ENCODE results near the gene PTPN1.
A peak's percentile ranks its signal among the peaks of the same experiment; 100 is the strongest.
"Not testable (repeated sequence)": the region's sequence is repeated elsewhere in the genome, so short reads cannot be mapped to it uniquely, and the experiment has no call there.

The PTPN1 gene

GRCh38 chr20:50504231-50504823 lies 5.9 kb upstream of the PTPN1 start:
- Histone ChIP-seq H3F3A (ENCODE audit: insufficient read depth, low read length) (no peaks in the 10 kb centered on the region), H3K27me3 (ENCODE audit: insufficient read depth, low read length) (no peaks in the 10 kb centered on the region), H3K4me2 (ENCODE audit: low read length) (no peak overlapping the region), H4K20me1 (ENCODE audit: insufficient read depth, low read length) (no peaks in the 10 kb centered on the region), H2AFZ (ENCODE audit: low read length) (no peak overlapping the region), H3K4me1 (ENCODE audit: insufficient read depth, low read length, severe bottlenecking) (peaks cover 13% of the 10 kb centered on the region), H3K9me3 (ENCODE audit: low read length) (no peaks in the 10 kb centered on the region), H3K79me2 (ENCODE audit: insufficient read depth, low read length) (no peaks in the 10 kb centered on the region), H3K9me2 (ENCODE audit: low read depth, low read length) (no peaks in the 10 kb centered on the region), H3K4me3 (ENCODE audit: low read depth, low read length, poor library complexity, severe bottlenecking) (no peak overlapping the region), H3K36me3 (ENCODE audit: insufficient read depth, low read length) (no peaks in the 10 kb centered on the region), H3K9ac (ENCODE audit: low read length) (no peak overlapping the region), H3K27ac (ENCODE audit: low read depth, low read length, poor library complexity, severe bottlenecking) (no peak overlapping the region)
- TF ChIP-seq EZH2 (IDR thresholded peaks at IDR 0.05; ENCODE audit: borderline replicate concordance, low read length), result no peak
- TF ChIP-seq, protein P1, sequence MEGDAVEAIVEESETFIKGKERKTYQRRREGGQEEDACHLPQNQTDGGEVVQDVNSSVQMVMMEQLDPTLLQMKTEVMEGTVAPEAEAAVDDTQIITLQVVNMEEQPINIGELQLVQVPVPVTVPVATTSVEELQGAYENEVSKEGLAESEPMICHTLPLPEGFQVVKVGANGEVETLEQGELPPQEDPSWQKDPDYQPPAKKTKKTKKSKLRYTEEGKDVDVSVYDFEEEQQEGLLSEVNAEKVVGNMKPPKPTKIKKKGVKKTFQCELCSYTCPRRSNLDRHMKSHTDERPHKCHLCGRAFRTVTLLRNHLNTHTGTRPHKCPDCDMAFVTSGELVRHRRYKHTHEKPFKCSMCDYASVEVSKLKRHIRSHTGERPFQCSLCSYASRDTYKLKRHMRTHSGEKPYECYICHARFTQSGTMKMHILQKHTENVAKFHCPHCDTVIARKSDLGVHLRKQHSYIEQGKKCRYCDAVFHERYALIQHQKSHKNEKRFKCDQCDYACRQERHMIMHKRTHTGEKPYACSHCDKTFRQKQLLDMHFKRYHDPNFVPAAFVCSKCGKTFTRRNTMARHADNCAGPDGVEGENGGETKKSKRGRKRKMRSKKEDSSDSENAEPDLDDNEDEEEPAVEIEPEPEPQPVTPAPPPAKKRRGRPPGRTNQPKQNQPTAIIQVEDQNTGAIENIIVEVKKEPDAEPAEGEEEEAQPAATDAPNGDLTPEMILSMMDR (IDR thresholded peaks at IDR 0.05; ENCODE audit: low read length), result peak; percentile 44; the same call in 1 of the 2 replicates

GRCh38 chr20:50506270-50506579 lies 4.0 kb upstream of the PTPN1 start:
- Histone ChIP-seq H4K20me1 (ENCODE audit: insufficient read depth, low read length) (no peaks in the 10 kb centered on the region), H3K4me2 (ENCODE audit: low read length) (no peak overlapping the region), H3K27me3 (ENCODE audit: insufficient read depth, low read length) (no peaks in the 10 kb centered on the region), H3K4me3 (ENCODE audit: low read depth, low read length, poor library complexity, severe bottlenecking) (no peak overlapping the region), H3F3A (ENCODE audit: insufficient read depth, low read length) (no peaks in the 10 kb centered on the region), H2AFZ (ENCODE audit: low read length) (no peak overlapping the region), H3K9me3 (ENCODE audit: low read length) (no peaks in the 10 kb centered on the region), H3K4me1 (ENCODE audit: insufficient read depth, low read length, severe bottlenecking) (peaks cover 24% of the 10 kb centered on the region), H3K36me3 (ENCODE audit: insufficient read depth, low read length) (no peaks in the 10 kb centered on the region), H3K9ac (ENCODE audit: low read length) (no peak overlapping the region), H3K79me2 (ENCODE audit: insufficient read depth, low read length) (peaks cover 5% of the 10 kb centered on the region; the same call in 1 of the 2 replicates), H3K27ac (ENCODE audit: low read depth, low read length, poor library complexity, severe bottlenecking) (no peak overlapping the region), H3K9me2 (ENCODE audit: low read depth, low read length) (no peaks in the 10 kb centered on the region)
- TF ChIP-seq, protein P1 (IDR thresholded peaks at IDR 0.05; ENCODE audit: low read length), result no peak
- no peak for TF ChIP-seq EZH2 (IDR thresholded peaks at IDR 0.05; ENCODE audit: borderline replicate concordance, low read length)

DNA sequence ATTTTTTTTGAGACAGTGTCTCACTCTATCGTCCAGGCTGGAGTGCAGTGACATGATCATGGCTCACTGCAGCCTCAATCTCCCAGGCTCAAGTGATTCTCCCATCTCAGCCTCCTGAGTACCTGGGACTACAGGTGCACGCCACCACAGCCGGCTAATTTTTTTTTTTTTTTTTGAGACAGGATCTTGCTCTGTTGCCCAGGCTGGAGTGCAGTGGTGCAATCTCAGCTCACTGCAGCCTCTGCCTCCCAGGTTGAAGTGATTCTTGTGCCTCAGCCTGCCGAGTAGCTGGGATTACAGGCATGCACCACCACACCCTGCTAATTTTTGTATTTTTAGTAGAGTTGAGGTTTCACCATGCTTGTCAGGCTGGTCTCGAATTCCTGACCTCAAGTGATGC lies 2.4 kb upstream of the PTPN1 start:
- H3K4me3 ChIP-seq (ENCODE audit: low read depth, low read length, poor library complexity, severe bottlenecking); H3K36me3 ChIP-seq (ENCODE audit: insufficient read depth, low read length); H3K4me2 ChIP-seq (ENCODE audit: low read length); H2AFZ ChIP-seq (ENCODE audit: low read length); H3K27me3 ChIP-seq (ENCODE audit: insufficient read depth, low read length); H3K9me2 ChIP-seq (ENCODE audit: low read depth, low read length); H3K27ac ChIP-seq (ENCODE audit: low read depth, low read length, poor library complexity, severe bottlenecking); H3F3A ChIP-seq (ENCODE audit: insufficient read depth, low read length); H3K9me3 ChIP-seq (ENCODE audit: low read length); H4K20me1 ChIP-seq (ENCODE audit: insufficient read depth, low read length); H3K9ac ChIP-seq (ENCODE audit: low read length): not testable (repeated sequence)
- Histone ChIP-seq H3K79me2 (ENCODE audit: insufficient read depth, low read length) (peaks cover 21% of the 10 kb centered on the region), H3K4me1 (ENCODE audit: insufficient read depth, low read length, severe bottlenecking) (peaks cover 34% of the 10 kb centered on the region)

DNA sequence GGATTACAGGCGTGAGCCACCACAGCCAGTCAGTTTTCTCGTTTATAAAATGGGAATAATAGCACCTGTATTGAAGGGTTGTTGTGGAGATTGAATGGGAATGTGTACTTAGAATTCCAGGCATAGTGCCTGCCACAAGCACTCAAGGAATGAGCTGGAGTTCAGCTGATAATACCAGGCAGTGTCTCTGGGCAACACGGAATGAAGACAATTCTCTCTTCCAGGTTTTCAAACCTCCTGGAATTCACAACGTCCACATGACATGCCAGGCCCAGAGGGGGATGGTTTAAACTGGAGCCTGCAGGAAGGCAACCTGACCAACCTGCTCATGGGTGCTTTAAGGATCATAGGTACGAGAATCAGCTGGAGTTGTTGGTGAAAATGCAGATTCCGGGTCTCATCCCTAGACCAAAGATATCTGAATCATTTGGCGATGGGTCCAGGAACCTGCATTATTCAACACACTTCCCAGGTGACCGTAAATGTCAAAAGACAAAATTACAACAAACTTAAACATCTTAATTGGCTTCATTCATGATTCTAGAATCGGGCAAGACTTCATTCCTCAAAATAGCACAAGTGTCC lies 1.9 kb upstream of the PTPN1 start:
- Histone ChIP-seq H3K27ac (ENCODE audit: low read depth, low read length, poor library complexity, severe bottlenecking) (no peak overlapping the region), H3K9me2 (ENCODE audit: low read depth, low read length) (no peaks in the 10 kb centered on the region), H3K79me2 (ENCODE audit: insufficient read depth, low read length) (peaks cover 26% of the 10 kb centered on the region), H3K4me2 (ENCODE audit: low read length) (no peak overlapping the region), H3K4me3 (ENCODE audit: low read depth, low read length, poor library complexity, severe bottlenecking) (no peak overlapping the region), H3K27me3 (ENCODE audit: insufficient read depth, low read length) (no peaks in the 10 kb centered on the region), H3K4me1 (ENCODE audit: insufficient read depth, low read length, severe bottlenecking) (peaks cover 39% of the 10 kb centered on the region), H3K36me3 (ENCODE audit: insufficient read depth, low read length) (no peaks in the 10 kb centered on the region), H2AFZ (ENCODE audit: low read length) (no peak overlapping the region), H3K9ac (ENCODE audit: low read length) (no peak overlapping the region), H3K9me3 (ENCODE audit: low read length) (no peaks in the 10 kb centered on the region), H4K20me1 (ENCODE audit: insufficient read depth, low read length) (no peaks in the 10 kb centered on the region), H3F3A (ENCODE audit: insufficient read depth, low read length) (no peaks in the 10 kb centered on the region)
- no peak for TF ChIP-seq EZH2 (IDR thresholded peaks at IDR 0.05; ENCODE audit: borderline replicate concordance, low read length)
- TF ChIP-seq, protein P1 (IDR thresholded peaks at IDR 0.05; ENCODE audit: low read length), result no peak
